RCC 7860 (cell line): ENCODE measurements around the gene MAN2C1.
"Not testable (repeated sequence)": the region's sequence is repeated elsewhere in the genome, so short reads cannot be mapped to it uniquely, and the experiment has no call there.

Experiments
- DNase-seq: peaks from one replicate; pipeline ENCODE4 v3.0.0-alpha.2; 2015; ENCODE audit warnings: low spot score
- FAIRE-seq: peaks from 2 replicates; lab custom pipeline; 2012; peaks lifted over from hg19 to GRCh38; lab: Jason Lieb, UNC

Gene MAN2C1

GRCh38 chr15:75367913-75368688 lies at the start of gene MAN2C1:
MAN2C1 (minus strand) TSS chr15:75368607; CDS start chr15:75368583, 24 bp downstream.
- peak; percentile 95 for DNase-seq
- peak; percentile 72 for FAIRE-seq

DNA sequence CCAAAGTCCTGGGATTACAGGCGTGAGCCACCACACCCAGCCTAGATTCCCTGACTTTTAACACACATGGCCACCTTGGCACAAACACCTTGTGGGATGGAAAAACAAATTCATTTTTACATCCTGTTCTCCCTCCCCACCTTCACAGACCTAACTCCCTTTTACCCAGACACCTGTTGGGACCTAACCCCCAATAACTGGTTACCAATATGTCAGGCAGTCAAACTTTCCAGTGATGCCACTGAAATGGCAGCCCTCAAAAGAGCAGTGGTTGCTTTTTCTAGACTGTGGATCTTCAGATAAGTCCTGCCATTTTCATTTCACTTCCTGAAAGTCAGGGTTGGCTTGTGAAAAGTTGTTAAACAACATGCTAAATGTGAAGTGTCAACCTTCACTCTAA lies 48.2 kb upstream of the MAN2C1 start:
- FAIRE-seq (no peak), DNase-seq (no peak)

DNA sequence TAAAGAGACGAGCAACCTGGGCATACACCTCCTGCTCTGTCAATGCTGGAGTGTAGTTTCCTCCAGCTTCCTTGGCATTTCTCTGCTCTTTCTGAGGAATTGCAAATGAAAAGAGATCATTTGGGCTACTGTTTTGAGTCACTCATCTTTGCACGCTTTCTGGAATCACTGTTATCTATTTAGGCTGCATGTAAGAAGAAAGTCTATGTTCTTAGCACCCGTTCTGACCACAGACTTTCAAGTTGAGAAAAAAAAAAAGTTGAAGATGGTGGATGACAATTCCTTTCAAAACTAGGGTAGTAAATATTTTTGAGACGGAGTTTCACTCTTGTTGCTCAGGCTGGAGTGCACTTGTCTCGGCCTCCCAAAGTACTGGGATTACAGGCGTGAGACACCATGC lies 41.8 kb upstream of the MAN2C1 start:
- no peak for FAIRE-seq
- DNase-seq, result no peak

DNA sequence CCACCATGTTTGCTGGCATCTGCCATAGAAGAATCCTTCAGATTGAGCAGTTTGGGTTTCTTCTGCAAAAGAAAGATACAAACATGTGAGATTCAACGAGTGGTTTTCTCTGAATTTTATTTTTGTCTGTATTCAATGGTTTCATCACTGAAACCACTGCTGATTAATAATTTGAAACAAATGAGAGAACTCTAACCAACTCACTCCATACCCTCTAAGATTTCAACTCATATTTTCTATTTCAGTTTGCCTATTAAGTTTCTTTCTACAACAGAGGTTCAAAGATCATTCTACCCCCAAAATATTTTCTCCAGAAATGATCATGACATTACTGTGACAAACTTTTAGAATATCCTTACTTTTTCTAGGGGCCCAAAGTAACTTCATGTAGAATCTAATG lies 38.7 kb upstream of the MAN2C1 start:
- DNase-seq (no peak), FAIRE-seq (no peak)

- no peak for FAIRE-seq
- no peak for DNase-seq
These were observed 35.5 kb upstream of the MAN2C1 start for GRCh38 chr15:75403892-75404291.

GRCh38 chr15:75397494-75397893 lies 29.1 kb upstream of the MAN2C1 start:
- no peak for DNase-seq

GRCh38 chr15:75389791-75390382 lies 21.5 kb upstream of the MAN2C1 start:
- FAIRE-seq, result no peak
- DNase-seq, result no peak

More at GRCh38 chr15:75397494-75397893, 29.1 kb upstream of the MAN2C1 start:
- no peak for FAIRE-seq

DNA sequence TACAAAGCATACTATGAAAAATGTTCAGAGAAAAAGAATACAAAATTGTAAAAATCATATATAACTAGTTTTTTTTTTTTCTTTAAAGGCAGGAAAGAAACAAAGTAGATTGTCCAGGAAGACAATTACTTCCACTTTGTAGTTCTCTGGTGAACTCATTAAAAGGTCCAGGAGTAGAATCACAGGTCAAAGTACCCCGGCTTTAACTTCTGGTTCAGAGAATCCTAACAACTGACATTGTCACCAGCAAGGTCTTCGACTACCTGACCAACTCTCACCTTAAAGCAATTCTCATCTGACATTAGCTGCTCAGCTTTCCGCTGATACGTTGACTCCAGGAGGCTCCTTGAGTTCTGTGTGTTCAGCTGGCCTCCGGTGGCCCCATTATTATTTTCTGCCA lies 15.6 kb upstream of the MAN2C1 start:
- not testable (repeated sequence) for DNase-seq, FAIRE-seq

GRCh38 chr15:75380773-75381172 lies 12.4 kb upstream of the MAN2C1 start:
- no peak for FAIRE-seq
- DNase-seq, result no peak

DNA sequence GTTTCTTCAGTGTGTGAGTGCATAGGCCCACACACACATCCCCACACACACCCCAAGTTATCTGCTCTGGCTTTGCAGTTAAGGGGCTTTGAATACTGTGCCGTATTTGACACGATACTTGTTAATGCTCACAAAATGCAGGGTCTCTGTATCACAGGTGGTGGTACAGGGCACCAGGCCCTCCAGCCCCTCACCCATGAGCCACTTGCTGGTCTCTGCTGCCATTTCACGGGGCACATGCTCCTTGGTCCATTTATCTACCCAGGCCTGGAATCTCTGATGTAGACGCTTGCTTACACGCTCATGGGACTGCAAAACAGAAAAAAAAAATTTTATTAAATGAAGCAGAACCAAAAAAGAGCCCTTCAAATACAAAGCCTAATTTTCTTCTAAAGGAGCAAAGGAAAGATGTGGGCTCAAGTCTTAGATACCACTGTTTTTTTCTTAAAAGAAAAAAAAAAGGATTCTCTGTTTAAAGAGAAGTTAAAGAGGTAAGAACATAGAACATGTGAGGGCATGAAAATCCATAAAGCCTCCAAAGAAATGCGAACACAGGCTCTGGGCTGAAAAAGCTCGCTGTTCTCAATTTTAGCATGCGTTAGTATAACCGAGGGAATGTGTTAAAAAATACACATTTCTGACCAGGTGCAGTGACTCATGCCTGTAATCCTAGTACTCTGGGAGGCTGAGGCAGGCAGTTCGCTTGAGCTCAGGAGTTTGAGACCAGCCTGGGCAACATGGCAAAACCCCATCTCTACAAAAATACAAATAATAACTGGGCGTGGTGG lies 3.7 kb upstream of the MAN2C1 start:
- no peak for FAIRE-seq
- DNase-seq, result no peak

GRCh38 chr15:75371486-75371885 lies 3.1 kb upstream of the MAN2C1 start:
- DNase-seq (no peak), FAIRE-seq (no peak)

GRCh38 chr15:75369897-75370581 lies 1.6 kb upstream of the MAN2C1 start:
- DNase-seq (no peak), FAIRE-seq (no peak)

DNA sequence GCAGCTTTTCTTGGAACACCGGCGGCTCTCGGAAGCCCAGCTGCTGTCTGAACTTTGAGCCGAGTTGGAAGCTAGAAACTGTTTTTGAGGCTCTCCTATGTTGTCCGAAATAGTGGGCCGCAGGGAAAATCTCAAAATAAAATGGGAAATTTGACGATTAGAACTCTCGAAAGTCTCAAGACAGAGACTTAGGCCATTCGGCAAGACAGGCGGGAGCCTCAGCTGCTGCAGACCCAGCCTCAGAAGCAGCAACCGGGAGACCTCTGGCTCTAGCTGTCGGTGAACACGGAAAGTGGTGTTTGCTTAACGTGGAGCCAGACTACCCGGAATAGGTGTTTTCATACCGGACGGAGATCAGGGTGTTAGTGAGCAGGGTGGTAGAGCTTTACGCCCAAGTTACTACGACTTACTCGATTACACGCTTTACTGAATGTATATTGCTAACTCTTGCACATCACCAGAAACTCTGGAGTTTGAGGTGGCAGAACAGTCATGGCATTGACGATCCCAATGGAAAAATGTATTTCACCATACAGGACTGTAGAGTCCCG lies 357 bp upstream of the MAN2C1 start:
- DNase-seq (peak; percentile 3), FAIRE-seq (no peak)

DNA sequence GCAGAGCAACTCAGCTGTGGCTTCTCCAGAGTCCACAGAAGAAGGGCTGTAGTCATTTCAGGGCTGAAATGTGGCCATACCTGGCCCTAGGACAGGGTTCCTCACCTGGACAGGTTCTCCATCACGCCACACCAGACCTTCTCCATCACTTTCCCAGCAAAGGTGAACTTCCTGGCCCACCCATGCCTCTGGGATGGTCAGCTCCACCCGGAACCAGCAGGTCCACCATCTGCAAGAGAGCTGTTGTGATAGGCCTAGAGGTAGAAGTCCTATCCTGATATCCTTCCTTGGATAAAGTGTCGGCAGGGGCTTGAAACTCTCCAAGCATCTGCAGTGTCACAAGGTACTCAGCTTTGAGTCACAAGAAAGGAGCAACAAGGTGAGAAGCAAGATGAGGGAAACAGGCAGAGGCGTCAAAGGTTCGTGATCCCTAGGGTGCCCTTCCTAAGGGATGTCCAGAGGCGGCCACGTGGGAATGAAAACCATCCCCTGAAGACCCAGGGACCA lies 948 bp downstream of the MAN2C1 start:
- DNase-seq (no peak), FAIRE-seq (no peak)

- DNase-seq (no peak), FAIRE-seq (no peak)
These were observed 1.4 kb downstream of the MAN2C1 start for GRCh38 chr15:75367006-75367405.

DNA sequence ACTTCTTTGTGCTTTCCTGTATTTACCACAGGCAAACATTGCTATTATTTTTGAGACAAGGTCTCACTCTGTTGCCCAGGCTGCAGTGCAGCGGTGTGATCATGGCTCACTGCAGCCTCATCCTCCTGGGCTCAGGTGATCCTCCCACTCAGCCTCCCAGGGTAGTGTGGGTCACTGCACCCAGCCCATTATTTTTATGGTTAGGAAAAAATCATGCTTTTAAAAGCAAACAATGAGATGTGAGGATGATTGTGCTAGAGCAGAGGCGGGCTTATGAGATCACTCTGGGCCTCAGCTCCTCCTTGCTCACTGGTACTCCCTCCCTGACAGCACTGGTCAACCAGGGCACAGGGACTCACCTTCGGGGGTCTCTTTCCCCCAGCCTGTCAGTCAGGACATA lies 2.2 kb downstream of the MAN2C1 start:
- no peak for FAIRE-seq
- no peak for DNase-seq

GRCh38 chr15:75364881-75365280 lies 3.5 kb downstream of the MAN2C1 start:
- DNase-seq (no peak), FAIRE-seq (no peak)

DNA sequence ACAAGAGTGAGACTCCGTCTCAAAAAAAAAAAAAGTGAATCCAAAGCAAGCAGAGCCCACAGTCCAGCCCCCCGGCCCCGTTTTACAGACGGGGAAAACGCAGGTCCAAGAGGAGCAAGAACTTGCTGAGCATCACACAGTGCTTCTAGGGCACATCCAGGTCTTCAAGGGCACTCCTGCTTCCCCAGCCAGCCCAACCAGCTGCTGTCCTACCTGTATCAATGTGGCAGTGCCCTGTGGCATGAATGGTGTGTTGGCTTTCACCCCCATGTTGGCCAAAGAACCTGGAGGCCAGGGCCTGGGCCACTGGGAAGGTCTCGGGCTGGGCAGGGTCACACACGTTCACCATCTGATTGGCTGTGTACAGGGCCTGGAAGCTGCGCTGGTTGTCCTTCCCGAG lies 4.6 kb downstream of the MAN2C1 start:
- FAIRE-seq (no peak), DNase-seq (no peak)

DNA sequence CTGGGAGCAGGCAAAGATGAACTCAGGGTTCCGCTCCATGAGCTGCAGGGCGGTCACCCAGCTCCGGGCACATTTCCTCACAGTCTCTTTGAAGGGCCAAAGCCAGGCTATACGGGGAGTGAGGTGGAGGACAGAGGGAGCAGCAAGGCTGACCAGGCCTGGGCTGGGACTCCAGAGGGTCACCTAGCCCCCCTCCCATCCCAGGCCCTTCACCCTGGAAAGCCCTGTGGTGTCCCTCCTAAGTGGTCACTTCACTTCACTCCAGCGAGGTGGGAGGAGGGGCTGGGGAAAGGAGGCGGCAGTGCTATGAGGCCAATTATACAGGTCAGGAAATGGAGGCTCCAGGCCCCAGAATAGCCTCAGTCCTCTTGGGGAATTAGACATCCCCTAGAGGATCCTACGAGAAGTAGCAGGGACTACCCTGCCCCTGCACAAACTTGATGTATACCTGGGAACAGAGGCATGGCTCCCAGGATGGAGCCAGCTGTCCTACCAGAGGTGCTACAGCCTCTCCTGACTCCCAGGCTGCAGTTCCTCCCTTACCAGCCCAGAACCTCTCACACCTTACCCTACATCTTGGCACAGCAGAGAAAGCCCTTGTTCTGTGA lies 5.7 kb downstream of the MAN2C1 start:
- FAIRE-seq, result no peak
- no peak for DNase-seq

- DNase-seq (no peak), FAIRE-seq (no peak)
These were observed 6.3 kb downstream of the MAN2C1 start for GRCh38 chr15:75361989-75362641.
